Transverse colon (tissue), 4 donors: ENCODE measurements around the gene RIMBP3C. TPM values are rescaled to one million over a fixed set of nuclear protein-coding genes. Genes with fewer than 3 reads are reported as not detected.

Experiments used
- DNase-seq: peaks from one replicate; pipeline ENCODE4 v3.0.0-alpha.2; 2019
- H3K27ac ChIP-seq, 4 donors: fragments of 200-600 bp; sonication (generic); 2 replicates each; pipeline ENCODE4 v1.5.1; 2016 to 2018; ENCODE audit warnings: inconsistent platforms in 4 of 4
- H3K27me3 ChIP-seq: fragments of 200-600 bp; sonication (generic); 2 replicates; pipeline ENCODE4 v1.5.1; 2017; ENCODE audit warnings: inconsistent platforms
- H3K36me3 ChIP-seq, 4 donors: fragments of 200-600 bp; sonication (generic); 2 replicates each; pipeline ENCODE4 v1.5.1; 2017 to 2019; ENCODE audit warnings: inconsistent platforms in 4 of 4
- H3K4me1 ChIP-seq, 4 donors: fragments of 200-600 bp; sonication (generic); 2 replicates each; pipeline ENCODE4 v1.5.1; 2017 to 2020; ENCODE audit warnings: inconsistent platforms in 4 of 4
- H3K4me3 ChIP-seq, 4 donors: fragments of 200-600 bp; sonication (generic); 1 replicate in 1 of 4; 2 replicates in 3 of 4; pipeline versions ENCODE4 v1.5.1 to v1.6.1; 2017 to 2019; ENCODE audit warnings: inconsistent platforms in 4 of 4
- H3K9me3 ChIP-seq, 2 donors: fragments of 200-600 bp; sonication (generic); 2 replicates each; pipeline ENCODE4 v1.5.1; 2017 to 2019; ENCODE audit warnings: inconsistent platforms in 2 of 2
- CTCF ChIP-seq, 5 experiments: fragments of 200-600 bp in 3 of 5; fragments of 450-650 bp in 2 of 5; sonication (generic) in 3 of 5; IDR thresholded peaks; 1 replicate in 2 of 5; 2 replicates in 3 of 5; pipeline ENCODE4 v1.5.1; 2016 to 2017; ENCODE audit warnings: antibody characterized with exemption in 5 of 5, inconsistent platforms in 3 of 5, mild to moderate bottlenecking in 2 of 5, moderate library complexity in 1 of 5
- EP300 ChIP-seq: sonication (generic); formaldehyde crosslinking; IDR thresholded peaks from one replicate; pipeline ENCODE4 v1.6.1; 2017; ENCODE audit warnings: antibody characterized with exemption, low read depth
- POLR2A ChIP-seq: fragments of 450-650 bp; IDR thresholded peaks from one replicate; pipeline ENCODE4 v1.6.1; 2016; ENCODE audit warnings: antibody characterized with exemption, mild to moderate bottlenecking, moderate library complexity
- POLR2AphosphoS5 ChIP-seq, 3 donors: sonication (generic); formaldehyde crosslinking; IDR thresholded peaks; one replicate each; pipeline ENCODE4 v1.6.1; 2016; ENCODE audit warnings: antibody characterized with exemption in 3 of 3
- WGBS, 2 donors: methylation state at CpG; one replicate each; pipeline ENCODE4 v1.1.5; 2018; ENCODE audit warnings: low coverage in 1 of 2; 5-methylcytosine and 5-hydroxymethylcytosine counted together
- in situ Hi-C, 4 donors: fragments of 200-750 bp; cut with MboI; loops; one replicate each; pipeline versions ENCODE4 v1.15.0 to v1.15.1; 2017; ENCODE audit warnings: low sequenced_read_pairs in 3 of 4, low pct_ligation_motif_present in 1 of 4, low pct_unique_long_range_greater_than_20kb in 1 of 4
- intact Hi-C: fragments of 100-400 bp; cut with DNase I; formaldehyde crosslinking; loops from one replicate; pipeline ENCODE4 v1.15.1; 2023; ENCODE audit warnings: low total_unique reads
- total RNA-seq, 4 donors: library from RNA; depleted of rRNA; stranded (reverse); fragments of >200 nt; gene quantifications; one replicate each; pipeline ENCODE4 v1.1.0, GENCODE V29; 2016

RIMBP3C gene
- total RNA-seq, 4 donors from 2014 or later: not detected

GRCh38 chr22:21593406-21594232, 42.4 kb upstream of the RIMBP3C start:
- intact Hi-C loops (no loop called here), in situ Hi-C loops (loop anchor here in 2 of 4 donors (25.0 kb wide), 2 partner anchors 119 to 506 kb away; no protein-coding TSS in a partner anchor)
- Histone ChIP-seq H3K9me3 (no peaks in the 10 kb centered on the region), H3K27ac (no peak overlapping the region), H3K4me3 (no peak overlapping the region), H3K27me3 (no peaks in the 10 kb centered on the region), H3K4me1 (peaks cover 0 to 30% (median 9%) of the 10 kb centered on the region in 4 donors), H3K36me3 (peaks cover 0 to 32% (median 13%) of the 10 kb centered on the region in 4 donors)
- TF ChIP-seq CTCF (IDR thresholded peaks at IDR 0.05) (peak in 4 of 5 experiments; percentile 20 to 51 (median 31)), EP300 (no peak)
- WGBS, 2 donors: 78 to 88% methylated on average over 3 to 11 of the region's 11 CpGs
- no peak for DNase-seq

DNA sequence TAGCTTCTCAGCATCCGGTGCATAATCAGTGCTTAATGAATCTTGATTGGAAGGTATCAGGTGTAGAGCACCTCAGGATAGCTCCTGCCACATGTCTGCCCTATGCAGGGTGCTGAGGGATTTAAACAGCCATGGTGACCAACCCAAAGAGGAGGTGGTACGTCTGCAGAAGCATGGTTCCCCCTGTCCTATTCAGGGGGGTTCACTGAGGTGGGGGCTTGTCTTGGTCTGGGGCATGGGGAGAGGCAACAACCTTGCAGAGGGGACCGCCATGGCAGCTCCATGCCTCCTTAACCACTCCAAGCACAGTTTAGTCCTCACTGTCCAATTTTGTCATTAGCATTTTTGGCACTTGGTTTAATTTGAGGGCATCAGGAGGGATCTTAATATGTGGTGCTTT, 41.2 kb upstream of the RIMBP3C start:
- Histone ChIP-seq H3K36me3 (peaks cover 0 to 32% (median 13%) of the 10 kb centered on the region in 4 donors), H3K9me3 (no peaks in the 10 kb centered on the region), H3K4me3 (no peak overlapping the region), H3K27me3 (no peaks in the 10 kb centered on the region), H3K27ac (no peak overlapping the region), H3K4me1 (peaks cover 5 to 42% (median 17%) of the 10 kb centered on the region in 4 donors)
- no peak for DNase-seq
- intact Hi-C loops (no loop called here), in situ Hi-C loops (loop anchor here in 2 of 4 donors (25.0 kb wide), 2 partner anchors 120 to 505 kb away; no protein-coding TSS in a partner anchor)
- TF ChIP-seq POLR2A (no peak), EP300 (no peak), POLR2AphosphoS5 (IDR thresholded peaks at IDR 0.05) (no peak), CTCF (IDR thresholded peaks at IDR 0.05) (no peak)
- 86% methylated on average over 3 of the region's 3 CpGs; no CpG with 5 or more reads in 1 of the 2 donors for WGBS, 2 donors

GRCh38 chr22:21591695-21592094, 40.4 kb upstream of the RIMBP3C start:
- H3K27ac ChIP-seq: no peak overlapping the region
- TF ChIP-seq EP300 (no peak), POLR2AphosphoS5 (IDR thresholded peaks at IDR 0.05) (no peak), CTCF (IDR thresholded peaks at IDR 0.05) (no peak), POLR2A (no peak)
- intact Hi-C loops (no loop called here), in situ Hi-C loops (loop anchor here in 2 of 4 donors (25.0 kb wide), 2 partner anchors 121 to 504 kb away; no protein-coding TSS in a partner anchor)
- no peaks in the 10 kb centered on the region for H3K9me3 ChIP-seq
- peaks cover 0 to 27% (median 13%) of the 10 kb centered on the region in 4 donors for H3K36me3 ChIP-seq
- DNase-seq: no peak
- peaks cover 7 to 44% (median 19%) of the 10 kb centered on the region in 4 donors for H3K4me1 ChIP-seq
- no peak overlapping the region for H3K4me3 ChIP-seq
- WGBS, 2 donors: 59 to 70% methylated on average over 4 to 9 of the region's 9 CpGs
- no peaks in the 10 kb centered on the region for H3K27me3 ChIP-seq

DNA sequence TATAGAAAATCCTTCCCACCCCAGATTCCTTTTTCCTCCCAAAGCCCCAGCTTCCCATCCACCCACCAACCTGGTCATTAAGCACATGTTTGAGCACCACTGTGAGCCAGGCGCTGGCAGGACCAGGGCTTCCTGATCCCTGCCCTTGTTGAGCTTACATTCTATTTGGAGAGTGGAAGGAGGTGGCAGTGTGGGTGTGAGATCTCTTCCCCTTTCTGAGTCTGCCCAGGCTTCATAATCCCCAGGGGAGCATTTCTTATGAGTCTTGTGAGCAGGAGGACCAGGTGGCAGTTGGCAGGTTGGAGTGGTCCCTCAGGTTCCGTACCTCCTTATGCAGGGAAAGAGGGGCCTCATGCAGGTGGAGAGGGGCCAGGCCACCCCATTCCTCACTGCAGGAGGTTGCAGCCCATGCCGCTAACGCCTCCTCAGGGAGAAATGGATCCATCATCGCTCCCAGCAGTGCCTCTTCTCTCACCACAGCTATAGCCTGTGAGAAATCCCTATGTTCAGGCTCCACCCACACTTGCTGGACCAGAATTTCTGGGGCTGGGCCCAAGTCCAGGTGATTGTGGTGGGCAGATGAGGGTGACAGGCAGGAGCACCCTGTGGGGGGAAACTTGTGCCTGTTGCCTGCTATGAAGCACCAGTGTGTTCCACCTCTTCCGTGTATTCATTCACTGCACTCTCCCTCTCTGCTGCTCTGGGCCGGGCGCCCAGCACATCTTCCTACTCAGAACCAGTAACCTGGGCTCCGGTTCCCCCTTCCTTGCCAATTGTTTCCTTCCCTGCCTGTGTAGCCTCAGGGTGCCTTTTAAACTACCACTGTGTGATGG, 39.8 kb upstream of the RIMBP3C start:
- Histone ChIP-seq H3K4me3 (no peak overlapping the region), H3K36me3 (peaks cover 0 to 27% (median 13%) of the 10 kb centered on the region in 4 donors), H3K27ac (no peak overlapping the region), H3K9me3 (no peaks in the 10 kb centered on the region), H3K27me3 (no peaks in the 10 kb centered on the region), H3K4me1 (peaks cover 7 to 45% (median 19%) of the 10 kb centered on the region in 4 donors)
- TF ChIP-seq CTCF (IDR thresholded peaks at IDR 0.05): no peak
- no peak for TF ChIP-seq EP300
- TF ChIP-seq POLR2AphosphoS5 (IDR thresholded peaks at IDR 0.05): no peak
- TF ChIP-seq POLR2A: no peak
- intact Hi-C loops (no loop called here), in situ Hi-C loops (loop anchor here in 2 of 4 donors (25.0 kb wide), 2 partner anchors 121 to 504 kb away; no protein-coding TSS in a partner anchor)
- DNase-seq: no peak
- WGBS, 2 donors: 88 to 91% methylated on average over 4 to 9 of the region's 9 CpGs
